A549 (cell line): ENCODE data around the gene ADAM12. TPM values are rescaled to one million over a fixed set of nuclear protein-coding genes. Genes with fewer than 3 reads are reported as not detected.
"Not testable (repeated sequence)": the region's sequence is repeated elsewhere in the genome, so short reads cannot be mapped to it uniquely, and the experiment has no call there.

Source experiments
- ATAC-seq, 2 experiments: fragments of 200-7000 bp in 1 of 2; fragments of >200 bp in 1 of 2; cut with Nextera tagmentation in 1 of 2; cut with Tn5 transposase in 1 of 2; 3 replicates each; pipeline versions ENCODE4 v1.8.0 to v1.9.1; 2018 to 2020; ENCODE audit warnings: mild to moderate bottlenecking in 1 of 2, moderate library complexity in 1 of 2
- CTCF ChIA-PET: fragments of 300-600 bp; sonication (Branson Sonifier 250); formaldehyde crosslinking; extraction: SDS; loops from one replicate; lab custom pipeline; 2021; ENCODE audit warnings: antibody characterized with exemption, inconsistent platforms; lab: Yijun Ruan, JAX
- POLR2A ChIA-PET: fragments of 350-600 bp; formaldehyde crosslinking; extraction: SDS; loops from one replicate; lab custom pipeline; 2021; ENCODE audit warnings: antibody characterized with exemption, inconsistent platforms; lab: Yijun Ruan, JAX
- DNase-seq, 2 experiments: peaks; one replicate each; pipeline versions ENCODE4 v3.0.0 to v3.0.0-alpha.2; 2011 to 2016; ENCODE audit warnings: low read depth in 1 of 2, low spot score in 1 of 2
- FAIRE-seq: peaks from 2 replicates; lab custom pipeline; 2011; peaks lifted over from hg19 to GRCh38; lab: Jason Lieb, UNC
- H3K27ac ChIP-seq, 2 experiments: fragments of >200 bp; sonication (Bioruptor Twin); formaldehyde crosslinking; 3 replicates each; pipeline ENCODE4 v1.5.1; 2016 to 2017
- H3K4me1 ChIP-seq: fragments of >200 bp; sonication (Bioruptor Twin); formaldehyde crosslinking; 3 replicates; pipeline ENCODE4 v1.6.1; 2016
- H3K4me2 ChIP-seq: fragments of >200 bp; sonication (Bioruptor Twin); formaldehyde crosslinking; 3 replicates; pipeline ENCODE4 v1.6.1; 2016
- H3K4me3 ChIP-seq: fragments of >200 bp; sonication (Bioruptor Twin); formaldehyde crosslinking; 3 replicates; pipeline ENCODE4 v1.5.1; 2016
- H3K9me3 ChIP-seq: fragments of >200 bp; sonication (Bioruptor Twin); formaldehyde crosslinking; 3 replicates; pipeline ENCODE4 v1.6.1; 2016
- CEBPB ChIP-seq, 2 experiments: fragments of >200 bp in 1 of 2; sonication (Bioruptor Twin) in 1 of 2; formaldehyde crosslinking in 1 of 2; IDR thresholded peaks; 2 replicates each; pipeline ENCODE4 v1.6.1; 2012 to 2016
- E2F6 ChIP-seq: IDR thresholded peaks from 2 replicates; pipeline ENCODE4 v1.6.1; 2012; ENCODE audit warnings: low read depth, borderline replicate concordance
- EHF ChIP-seq: fragments of 250-450 bp; sonication (Bioruptor Pico); IDR thresholded peaks from 2 replicates; pipeline ENCODE4 v1.5.0; 2020; ENCODE audit warnings: mild to moderate bottlenecking
- HOXA7 ChIP-seq: fragments of 250-450 bp; sonication (Bioruptor Pico); IDR thresholded peaks from 2 replicates; pipeline ENCODE4 v1.5.0; 2020; ENCODE audit warnings: mild to moderate bottlenecking, moderate library complexity
- JUN ChIP-seq, 2 experiments: fragments of >200 bp; sonication (Bioruptor Twin); formaldehyde crosslinking; IDR thresholded peaks; 2 replicates in 1 of 2; 3 replicates in 1 of 2; pipeline ENCODE4 v1.6.1; 2016 to 2017
- KDM5A ChIP-seq: fragments of 200-600 bp; sonication (generic); IDR thresholded peaks from 2 replicates; pipeline ENCODE4 v1.6.1; 2016; ENCODE audit warnings: antibody characterized with exemption, mild to moderate bottlenecking
- NR3C1 ChIP-seq: fragments of >200 bp; sonication (Bioruptor Twin); formaldehyde crosslinking; IDR thresholded peaks from 3 replicates; pipeline ENCODE4 v1.6.1; 2017
- PHF8 ChIP-seq: fragments of 200-600 bp; sonication (generic); IDR thresholded peaks from 2 replicates; pipeline ENCODE4 v1.6.1; 2016; ENCODE audit warnings: low read depth, mild to moderate bottlenecking, antibody characterized with exemption, moderate library complexity, borderline replicate concordance
- POLR2A ChIP-seq: IDR thresholded peaks from 2 replicates; pipeline ENCODE4 v1.6.1; 2012; ENCODE audit warnings: mild to moderate bottlenecking, low read length
- RAD21 ChIP-seq, 2 experiments: fragments of >200 bp in 1 of 2; sonication (Bioruptor Twin) in 1 of 2; formaldehyde crosslinking in 1 of 2; IDR thresholded peaks in 1 of 2; conservative IDR thresholded peaks in 1 of 2; 2 replicates in 1 of 2; 3 replicates in 1 of 2; pipeline ENCODE4 v1.6.1; 2012 to 2018; ENCODE audit warnings: inconsistent platforms in 1 of 2
- USF2 ChIP-seq: fragments of 450-650 bp; IDR thresholded peaks from 2 replicates; pipeline ENCODE4 v1.6.1; 2014; ENCODE audit warnings: antibody characterized with exemption
- ZC3H11A ChIP-seq: fragments of 450-650 bp; IDR thresholded peaks from 2 replicates; pipeline ENCODE4 v1.6.1; 2014; ENCODE audit warnings: antibody characterized with exemption, mild to moderate bottlenecking
- ZNF302 ChIP-seq: fragments of 250-450 bp; sonication (Bioruptor Pico); IDR thresholded peaks from 2 replicates; pipeline ENCODE4 v1.9.0; 2021; ENCODE audit warnings: inconsistent platforms, mild to moderate bottlenecking, moderate library complexity
- WGBS: methylation state at CpG from one replicate; pipeline ENCODE4 v1.1.6; 2017; ENCODE audit errors: missing lambda C conversion rate; 5-methylcytosine and 5-hydroxymethylcytosine counted together
- polyA plus RNA-seq, 4 experiments: library from polyadenylated mRNA; depleted of rRNA in 3 of 4; stranded (reverse); fragments of >200 nt; fragmentation: RNase III in 1 of 4; extraction: RNeasy Plus Mini Kit Qiagen cat#74134 plus additional on column Dnase treatment in 1 of 4; gene quantifications; 2 replicates in 3 of 4; 3 replicates in 1 of 4; pipeline ENCODE4 v1.2.3, GENCODE V29; 2011 to 2017
- TF ChIP-seq, protein P1 (sequence below): fragments of >200 bp; sonication (Bioruptor Twin); formaldehyde crosslinking; IDR thresholded peaks from 2 replicates; pipeline ENCODE4 v1.6.1; 2016
- TF ChIP-seq, protein P2 (sequence below): fragments of >200 bp; sonication (Bioruptor Twin); formaldehyde crosslinking; IDR thresholded peaks from 3 replicates; pipeline ENCODE4 v1.5.1; 2016
- TF ChIP-seq, protein P3 (sequence below): fragments of 250-450 bp; sonication (Bioruptor Pico); IDR thresholded peaks from 2 replicates; pipeline ENCODE4 v1.5.0; 2020; ENCODE audit warnings: low read depth, mild to moderate bottlenecking, moderate library complexity
- TF ChIP-seq, protein P4 (sequence below): IDR thresholded peaks from 2 replicates; pipeline ENCODE4 v1.6.1; 2012
- TF ChIP-seq, protein P5 (sequence below): fragments of 150-350 bp; IDR thresholded peaks from 2 replicates; pipeline ENCODE4 v1.6.1; 2014; ENCODE audit warnings: low read depth, mild to moderate bottlenecking, low read length

Gene ADAM12
- polyA plus RNA-seq, 2 of the 4 experiments (the other 2 are of a cell fraction), result 1.6 to 4.8 TPM

DNA sequence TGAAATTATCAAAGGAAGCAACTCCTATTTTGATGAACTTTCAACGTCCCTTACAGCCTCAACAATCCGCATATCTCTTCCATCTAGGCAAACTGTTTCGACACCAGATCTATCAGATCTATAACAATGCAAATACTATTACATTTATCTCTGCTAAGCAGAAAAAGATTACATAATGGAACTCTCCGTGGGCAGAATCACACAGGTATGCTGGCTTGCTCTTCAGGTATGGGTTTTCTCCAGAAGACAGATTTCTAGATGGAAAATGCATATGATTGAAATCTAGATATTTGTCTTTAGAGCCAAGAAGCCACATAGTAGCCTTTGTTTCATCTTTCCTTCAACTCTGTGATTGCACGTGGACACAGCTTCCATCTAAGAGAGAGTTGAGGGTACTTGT, 38.6 kb downstream of the ADAM12 start:
- Histone ChIP-seq H3K4me2 (no peak overlapping the region), H3K4me1 (peaks cover 3% of the 10 kb centered on the region; the same call in 1 of the 3 replicates), H3K27ac (no peak overlapping the region), H3K9me3 (no peaks in the 10 kb centered on the region), H3K4me3 (no peak overlapping the region)
- TF ChIP-seq ZNF302 (no peak), EHF (CRISPR knock-in tag) (no peak), PHF8 (no peak), CEBPB (IDR thresholded peaks at IDR 0.05) (no peak), HOXA7 (CRISPR knock-in tag) (no peak), KDM5A (no peak), ZC3H11A (no peak)
- TF ChIP-seq, protein P1, sequence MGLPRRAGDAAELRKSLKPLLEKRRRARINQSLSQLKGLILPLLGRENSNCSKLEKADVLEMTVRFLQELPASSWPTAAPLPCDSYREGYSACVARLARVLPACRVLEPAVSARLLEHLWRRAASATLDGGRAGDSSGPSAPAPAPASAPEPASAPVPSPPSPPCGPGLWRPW, result no peak
- TF ChIP-seq, protein P2, sequence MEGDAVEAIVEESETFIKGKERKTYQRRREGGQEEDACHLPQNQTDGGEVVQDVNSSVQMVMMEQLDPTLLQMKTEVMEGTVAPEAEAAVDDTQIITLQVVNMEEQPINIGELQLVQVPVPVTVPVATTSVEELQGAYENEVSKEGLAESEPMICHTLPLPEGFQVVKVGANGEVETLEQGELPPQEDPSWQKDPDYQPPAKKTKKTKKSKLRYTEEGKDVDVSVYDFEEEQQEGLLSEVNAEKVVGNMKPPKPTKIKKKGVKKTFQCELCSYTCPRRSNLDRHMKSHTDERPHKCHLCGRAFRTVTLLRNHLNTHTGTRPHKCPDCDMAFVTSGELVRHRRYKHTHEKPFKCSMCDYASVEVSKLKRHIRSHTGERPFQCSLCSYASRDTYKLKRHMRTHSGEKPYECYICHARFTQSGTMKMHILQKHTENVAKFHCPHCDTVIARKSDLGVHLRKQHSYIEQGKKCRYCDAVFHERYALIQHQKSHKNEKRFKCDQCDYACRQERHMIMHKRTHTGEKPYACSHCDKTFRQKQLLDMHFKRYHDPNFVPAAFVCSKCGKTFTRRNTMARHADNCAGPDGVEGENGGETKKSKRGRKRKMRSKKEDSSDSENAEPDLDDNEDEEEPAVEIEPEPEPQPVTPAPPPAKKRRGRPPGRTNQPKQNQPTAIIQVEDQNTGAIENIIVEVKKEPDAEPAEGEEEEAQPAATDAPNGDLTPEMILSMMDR, result no peak
- TF ChIP-seq, protein P3, sequence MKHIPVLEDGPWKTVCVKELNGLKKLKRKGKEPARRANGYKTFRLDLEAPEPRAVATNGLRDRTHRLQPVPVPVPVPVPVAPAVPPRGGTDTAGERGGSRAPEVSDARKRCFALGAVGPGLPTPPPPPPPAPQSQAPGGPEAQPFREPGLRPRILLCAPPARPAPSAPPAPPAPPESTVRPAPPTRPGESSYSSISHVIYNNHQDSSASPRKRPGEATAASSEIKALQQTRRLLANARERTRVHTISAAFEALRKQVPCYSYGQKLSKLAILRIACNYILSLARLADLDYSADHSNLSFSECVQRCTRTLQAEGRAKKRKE (CRISPR knock-in tag), result no peak
- TF ChIP-seq, protein P4, sequence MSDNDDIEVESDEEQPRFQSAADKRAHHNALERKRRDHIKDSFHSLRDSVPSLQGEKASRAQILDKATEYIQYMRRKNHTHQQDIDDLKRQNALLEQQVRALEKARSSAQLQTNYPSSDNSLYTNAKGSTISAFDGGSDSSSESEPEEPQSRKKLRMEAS, result no peak
- CTCF ChIA-PET, result interaction anchor here (0.5 to 1.4 kb wide), 3 partner anchors 10 to 164 kb away, joined by 3 read pairs; no protein-coding TSS in a partner anchor
- ATAC-seq (no peak), DNase-seq (no peak), FAIRE-seq (no peak)
- POLR2A ChIA-PET, result no interaction called here
- 46% methylated on average over 5 of the region's 5 CpGs for WGBS

GRCh38 chr10:126349101-126349500, 39.2 kb downstream of the ADAM12 start:
- CTCF ChIA-PET, result interaction anchor here (0.5 to 1.1 kb wide), 2 partner anchors 10 to 163 kb away, joined by 3 read pairs; no protein-coding TSS in a partner anchor
- no peak for ATAC-seq
- POLR2A ChIA-PET, result no interaction called here
- H3K27ac ChIP-seq, result no peak overlapping the region
- no peak for FAIRE-seq
- no peak for TF ChIP-seq E2F6
- no peak for TF ChIP-seq JUN (IDR thresholded peaks at IDR 0.05)
- TF ChIP-seq, protein P4, result no peak
- no peak for TF ChIP-seq POLR2A
- TF ChIP-seq, protein P5, sequence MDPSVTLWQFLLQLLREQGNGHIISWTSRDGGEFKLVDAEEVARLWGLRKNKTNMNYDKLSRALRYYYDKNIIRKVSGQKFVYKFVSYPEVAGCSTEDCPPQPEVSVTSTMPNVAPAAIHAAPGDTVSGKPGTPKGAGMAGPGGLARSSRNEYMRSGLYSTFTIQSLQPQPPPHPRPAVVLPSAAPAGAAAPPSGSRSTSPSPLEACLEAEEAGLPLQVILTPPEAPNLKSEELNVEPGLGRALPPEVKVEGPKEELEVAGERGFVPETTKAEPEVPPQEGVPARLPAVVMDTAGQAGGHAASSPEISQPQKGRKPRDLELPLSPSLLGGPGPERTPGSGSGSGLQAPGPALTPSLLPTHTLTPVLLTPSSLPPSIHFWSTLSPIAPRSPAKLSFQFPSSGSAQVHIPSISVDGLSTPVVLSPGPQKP, result no peak
- no peak for TF ChIP-seq NR3C1
- no peak for TF ChIP-seq USF2
- no peak for TF ChIP-seq RAD21 (conservative IDR thresholded peaks at IDR 0.05 in 1 of 2, IDR thresholded peaks at IDR 0.05 in 1 of 2)
- H3K9me3 ChIP-seq, result 0 out of 3 replicates have a peak, but pooled peaks cover 2% of the 10 kb centered on the region
- no peak overlapping the region for H3K4me3 ChIP-seq
- peaks cover 3% of the 10 kb centered on the region; the same call in 1 of the 3 replicates for H3K4me1 ChIP-seq
- no peak for DNase-seq
- H3K4me2 ChIP-seq, result no peak overlapping the region
- 19% methylated on average over 1 of the region's 1 CpG for WGBS

DNA sequence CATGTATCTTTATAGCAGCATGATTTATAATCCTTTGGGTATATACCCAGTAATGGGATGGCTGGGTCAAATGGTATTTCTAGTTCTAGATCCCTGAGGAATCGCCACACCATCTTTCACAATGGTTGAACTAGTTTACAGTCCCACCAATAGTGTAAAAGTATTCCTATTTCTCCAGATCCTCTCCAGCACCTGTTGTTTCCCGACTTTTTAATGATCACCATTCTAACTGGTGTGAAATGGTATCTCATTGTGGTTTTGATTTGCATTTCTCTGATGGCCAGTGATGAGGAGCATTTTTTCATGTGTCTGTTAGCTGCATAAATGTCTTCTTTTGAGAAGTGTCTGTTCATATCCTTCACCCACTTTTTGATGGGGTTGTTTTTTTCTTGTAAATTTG, 44.8 kb downstream of the ADAM12 start:
- H3K4me1 ChIP-seq, H3K9me3 ChIP-seq, FAIRE-seq, CTCF ChIA-PET, H3K4me3 ChIP-seq, DNase-seq, H3K27ac ChIP-seq, POLR2A ChIA-PET, ATAC-seq, H3K4me2 ChIP-seq: not testable (repeated sequence)
- 26% methylated on average over 2 of the region's 2 CpGs for WGBS
